Chondrocyte (in vitro differentiated cells): ENCODE data around the gene NRIP1. TPM values are rescaled to one million over a fixed set of nuclear protein-coding genes. Genes with fewer than 3 reads are reported as not detected.
A peak's percentile ranks its signal among the peaks of the same experiment; 100 is the strongest.

Source experiments
- DNase-seq: peaks from one replicate; pipeline ENCODE4 v3.0.0; 2021; ENCODE audit warnings: mixed read lengths, low spot score
- H3K27ac Mint-ChIP-seq: one replicate; pipeline ENCODE4 v1.8.0; 2021; ENCODE audit warnings: mild to moderate bottlenecking, moderate library complexity, mixed read lengths; ENCODE audit not compliant: unreplicated experiment
- H3K27me3 Mint-ChIP-seq: 2 replicates; pipeline ENCODE4 v1.8.0; 2021; ENCODE audit warnings: low read depth, mixed read lengths
- H3K36me3 Mint-ChIP-seq: 2 replicates; pipeline ENCODE4 v1.8.0; 2021; ENCODE audit warnings: low read depth, mixed read lengths
- H3K4me1 Mint-ChIP-seq: 2 replicates; pipeline ENCODE4 v1.8.0; 2021; ENCODE audit warnings: low read depth, mild to moderate bottlenecking, mixed read lengths
- H3K4me3 Mint-ChIP-seq: one replicate; pipeline ENCODE4 v1.8.0; 2021; ENCODE audit warnings: mild to moderate bottlenecking, moderate library complexity, mixed read lengths; ENCODE audit not compliant: unreplicated experiment
- H3K9me3 Mint-ChIP-seq: 2 replicates; pipeline ENCODE4 v1.8.0; 2021; ENCODE audit warnings: low read depth, mixed read lengths
- total RNA-seq: library from RNA; stranded (reverse); gene quantifications from 3 replicates; pipeline ENCODE4 v1.2.1, GENCODE V29; 2021
- TF ChIP-seq, protein P1 (sequence below): fragments of 200-600 bp; sonication (generic); IDR thresholded peaks from 2 replicates; pipeline ENCODE4 v1.5.0; 2021; ENCODE audit warnings: antibody characterized with exemption, mild to moderate bottlenecking, moderate library complexity

Gene NRIP1
- total RNA-seq, 1 donor from 2014 or later, result 22.6 TPM

- Mint-ChIP-seq H3K9me3 (no peaks in the 10 kb centered on the region), H3K36me3 (no peaks in the 10 kb centered on the region), H3K4me3 (peak overlapping the region; percentile 29), H3K4me1 (peaks cover 67% of the 10 kb centered on the region), H3K27ac (peak overlapping the region; percentile 85), H3K27me3 (no peaks in the 10 kb centered on the region)
- TF ChIP-seq, protein P1, sequence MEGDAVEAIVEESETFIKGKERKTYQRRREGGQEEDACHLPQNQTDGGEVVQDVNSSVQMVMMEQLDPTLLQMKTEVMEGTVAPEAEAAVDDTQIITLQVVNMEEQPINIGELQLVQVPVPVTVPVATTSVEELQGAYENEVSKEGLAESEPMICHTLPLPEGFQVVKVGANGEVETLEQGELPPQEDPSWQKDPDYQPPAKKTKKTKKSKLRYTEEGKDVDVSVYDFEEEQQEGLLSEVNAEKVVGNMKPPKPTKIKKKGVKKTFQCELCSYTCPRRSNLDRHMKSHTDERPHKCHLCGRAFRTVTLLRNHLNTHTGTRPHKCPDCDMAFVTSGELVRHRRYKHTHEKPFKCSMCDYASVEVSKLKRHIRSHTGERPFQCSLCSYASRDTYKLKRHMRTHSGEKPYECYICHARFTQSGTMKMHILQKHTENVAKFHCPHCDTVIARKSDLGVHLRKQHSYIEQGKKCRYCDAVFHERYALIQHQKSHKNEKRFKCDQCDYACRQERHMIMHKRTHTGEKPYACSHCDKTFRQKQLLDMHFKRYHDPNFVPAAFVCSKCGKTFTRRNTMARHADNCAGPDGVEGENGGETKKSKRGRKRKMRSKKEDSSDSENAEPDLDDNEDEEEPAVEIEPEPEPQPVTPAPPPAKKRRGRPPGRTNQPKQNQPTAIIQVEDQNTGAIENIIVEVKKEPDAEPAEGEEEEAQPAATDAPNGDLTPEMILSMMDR, result no peak
- no peak for DNase-seq
Measured at GRCh38 chr21:15059397-15059796, 5.4 kb downstream of the NRIP1 start.

GRCh38 chr21:15058854-15059263 lies 5.9 kb downstream of the NRIP1 start:
- Mint-ChIP-seq H3K36me3 (no peaks in the 10 kb centered on the region), H3K27ac (peak overlapping the region; percentile 85), H3K4me1 (peaks cover 72% of the 10 kb centered on the region), H3K9me3 (no peaks in the 10 kb centered on the region), H3K27me3 (no peaks in the 10 kb centered on the region), H3K4me3 (peak overlapping the region; percentile 29)
- TF ChIP-seq, protein P1, result no peak
- DNase-seq, result no peak

DNA sequence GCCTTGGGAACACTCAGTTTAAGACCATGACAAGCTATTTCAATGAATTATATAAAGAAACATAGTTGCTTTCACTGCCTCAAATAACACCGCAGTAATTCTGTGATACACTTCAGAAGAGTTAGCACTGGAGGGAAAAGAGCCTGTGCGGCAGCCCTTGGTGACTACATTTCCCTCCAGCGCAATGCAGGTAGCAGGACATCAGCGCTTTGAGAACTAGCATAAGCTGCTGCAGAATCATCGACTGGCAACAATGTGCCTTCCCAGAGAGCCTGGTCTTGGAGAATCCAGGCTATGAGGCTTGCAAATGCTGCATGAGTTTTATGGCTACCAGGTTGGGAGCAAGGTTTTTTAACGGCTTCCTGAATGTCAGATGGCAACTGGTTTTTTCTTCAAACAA lies 7.5 kb downstream of the NRIP1 start:
- no peaks in the 10 kb centered on the region for H3K9me3 Mint-ChIP-seq
- H3K27me3 Mint-ChIP-seq, result no peaks in the 10 kb centered on the region
- TF ChIP-seq, protein P1, result no peak
- H3K4me1 Mint-ChIP-seq, result peaks cover 60% of the 10 kb centered on the region
- H3K36me3 Mint-ChIP-seq, result no peaks in the 10 kb centered on the region
- DNase-seq, result no peak
- H3K27ac Mint-ChIP-seq, result no peak overlapping the region
- no peak overlapping the region for H3K4me3 Mint-ChIP-seq

- Mint-ChIP-seq H3K4me3 (no peak overlapping the region), H3K36me3 (no peaks in the 10 kb centered on the region), H3K27ac (no peak overlapping the region), H3K27me3 (no peaks in the 10 kb centered on the region), H3K9me3 (no peaks in the 10 kb centered on the region), H3K4me1 (peaks cover 45% of the 10 kb centered on the region)
- no peak for DNase-seq
- TF ChIP-seq, protein P1, result no peak
Measured at GRCh38 chr21:15054606-15055239, 10.1 kb downstream of the NRIP1 start.

DNA sequence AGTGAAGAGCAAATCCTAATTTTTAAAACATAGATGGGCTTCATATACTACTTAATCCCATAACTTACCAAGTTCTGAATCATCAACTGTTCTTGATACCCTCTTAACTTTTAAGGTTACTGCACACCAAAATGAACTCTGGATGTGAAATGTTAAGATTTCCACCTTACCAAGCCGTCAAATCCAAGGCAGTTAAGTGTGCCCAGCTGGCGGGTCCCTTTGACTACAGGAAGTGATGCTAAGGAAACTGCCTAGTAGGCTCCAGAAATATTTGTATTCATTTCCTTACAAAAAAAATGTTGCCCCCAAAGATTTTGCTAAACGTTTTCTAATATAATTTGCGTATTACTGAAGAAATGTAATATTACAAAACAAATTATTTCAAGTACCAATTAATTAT lies 10.7 kb downstream of the NRIP1 start:
- no peaks in the 10 kb centered on the region for H3K27me3 Mint-ChIP-seq
- H3K36me3 Mint-ChIP-seq, result no peaks in the 10 kb centered on the region
- H3K9me3 Mint-ChIP-seq, result no peaks in the 10 kb centered on the region
- H3K27ac Mint-ChIP-seq, result no peak overlapping the region
- TF ChIP-seq, protein P1, result no peak
- H3K4me1 Mint-ChIP-seq, result peaks cover 39% of the 10 kb centered on the region
- no peak overlapping the region for H3K4me3 Mint-ChIP-seq
- DNase-seq, result no peak
